Naive thymus-derived CD4-positive, alpha-beta T cell (primary cell): ENCODE data around the gene ABHD17C. TPM values are rescaled to one million over a fixed set of nuclear protein-coding genes. Genes with fewer than 3 reads are reported as not detected.

Source experiments
- ATAC-seq: fragments of 150-1000 bp; cut with Tn5 transposase; 2 replicates; pipeline ENCODE4 v1.10.0; 2021; ENCODE audit warnings: mild to moderate bottlenecking, moderate library complexity
- CTCF ChIA-PET: fragments of 350-600 bp; sonication (Branson Sonifier 250); formaldehyde crosslinking; loops from one replicate; lab custom pipeline; 2021; ENCODE audit warnings: antibody characterized with exemption; lab: Charles Lee
- POLR2A ChIA-PET: fragments of 350-600 bp; sonication (Branson Sonifier 250); formaldehyde crosslinking; loops from one replicate; lab custom pipeline; 2021; ENCODE audit warnings: antibody characterized with exemption, inconsistent platforms; lab: Charles Lee
- DNase-seq, 9 donors: peaks; one replicate each; pipeline versions ENCODE4 v3.0.0 to v3.0.0-alpha.2; 2020 to 2022; ENCODE audit warnings: mixed read lengths in 1 of 9
- H3K27ac ChIP-seq: one replicate; pipeline ENCODE4 v1.7.0; 2013; ENCODE audit warnings: mild to moderate bottlenecking, low read depth, low read length, moderate library complexity
- H3K27me3 ChIP-seq, 2 donors: one replicate each; pipeline ENCODE4 v1.7.0; 2013; ENCODE audit warnings: low read length in 2 of 2, mild to moderate bottlenecking in 2 of 2, moderate library complexity in 2 of 2; ENCODE audit not compliant: control insufficient read depth in 2 of 2, insufficient read depth in 2 of 2
- H3K36me3 ChIP-seq, 3 experiments: 1 replicate in 2 of 3; 2 replicates in 1 of 3; pipeline ENCODE4 v1.7.0; 2013; ENCODE audit warnings: low read length in 3 of 3, mild to moderate bottlenecking in 3 of 3, moderate library complexity in 1 of 3; ENCODE audit not compliant: insufficient read depth in 3 of 3, control insufficient read depth in 2 of 3
- H3K4me1 ChIP-seq, 2 donors: one replicate each; pipeline ENCODE4 v1.7.0; 2013; ENCODE audit warnings: low read length in 2 of 2, mild to moderate bottlenecking in 2 of 2, moderate library complexity in 1 of 2; ENCODE audit not compliant: control insufficient read depth in 2 of 2, insufficient read depth in 2 of 2
- H3K4me3 ChIP-seq: 2 replicates; pipeline ENCODE4 v1.7.0; 2013; ENCODE audit warnings: mild to moderate bottlenecking, low read length
- H3K9me3 ChIP-seq, 3 experiments: 1 replicate in 2 of 3; 2 replicates in 1 of 3; pipeline ENCODE4 v1.7.0; 2013; ENCODE audit warnings: low read length in 3 of 3; ENCODE audit not compliant: control insufficient read depth in 2 of 3
- H3K27ac Mint-ChIP-seq, 9 donors: one replicate each; pipeline ENCODE4 v1.8.0; 2020 to 2022; ENCODE audit warnings: mixed read lengths in 9 of 9, mild to moderate bottlenecking in 8 of 9, moderate library complexity in 5 of 9, inconsistent platforms in 2 of 9
- H3K27me3 Mint-ChIP-seq, 5 donors: one replicate each; pipeline ENCODE4 v1.8.0; 2021 to 2022; ENCODE audit warnings: mixed read lengths in 5 of 5, mild to moderate bottlenecking in 1 of 5
- H3K36me3 Mint-ChIP-seq, 5 donors: one replicate each; pipeline ENCODE4 v1.8.0; 2020 to 2022; ENCODE audit warnings: mixed read lengths in 5 of 5, mild to moderate bottlenecking in 3 of 5, inconsistent platforms in 1 of 5
- H3K4me1 Mint-ChIP-seq, 7 donors: one replicate each; pipeline ENCODE4 v1.8.0; 2020 to 2022; ENCODE audit warnings: mixed read lengths in 7 of 7, mild to moderate bottlenecking in 3 of 7, inconsistent platforms in 1 of 7
- H3K4me3 Mint-ChIP-seq, 10 donors: one replicate each; pipeline ENCODE4 v1.8.0; 2020 to 2022; ENCODE audit warnings: mild to moderate bottlenecking in 10 of 10, mixed read lengths in 10 of 10, moderate library complexity in 6 of 10, inconsistent platforms in 2 of 10
- H3K9me3 Mint-ChIP-seq, 11 donors: one replicate each; pipeline ENCODE4 v1.8.0; 2020 to 2022; ENCODE audit warnings: mixed read lengths in 11 of 11, mild to moderate bottlenecking in 4 of 11, inconsistent platforms in 1 of 11, moderate library complexity in 1 of 11
- intact Hi-C, 2 donors: fragments of 100-400 bp; cut with micrococcal nuclease; formaldehyde crosslinking; loops; one replicate each; pipeline ENCODE4 v1.15.1; 2023
- polyA plus RNA-seq, 2 donors: library from polyadenylated mRNA; unstranded; fragments of 300-500 nt; fragmentation: Illumina TruSeq; gene quantifications; one replicate each; pipeline ENCODE4 v1.2.3, GENCODE V29; 2021
- total RNA-seq, 6 experiments: library from RNA in 5 of 6; stranded (reverse) in 5 of 6; gene quantifications; 1 replicate in 5 of 6; 2 replicates in 1 of 6; pipeline ENCODE4 v1.2.3 and lab custom pipeline; 2021 to 2026

ABHD17C gene
- total and polyA plus RNA-seq, 7 experiments from 2014 or later, result 0.26 to 2.8 (median 1.8) TPM

- Mint-ChIP-seq H3K27ac (no peak overlapping the region), H3K36me3 (peaks cover 0 to 5% (median 3%) of the 10 kb centered on the region in 5 donors), H3K9me3 (peaks cover 0 to 1% (median 0%) of the 10 kb centered on the region in 11 donors), H3K27me3 (peaks cover 0 to 12% (median 9%) of the 10 kb centered on the region in 5 donors), H3K4me1 (peaks cover 0 to 12% (median 0%) of the 10 kb centered on the region in 7 donors), H3K4me3 (no peak overlapping the region)
- DNase-seq (no peak), ATAC-seq (no peak)
- intact Hi-C loops, result no loop called here
- ChIA-PET CTCF (no interaction called here), POLR2A (no interaction called here)
- Histone ChIP-seq H3K9me3 (no peaks in the 10 kb centered on the region), H3K36me3 (no peaks in the 10 kb centered on the region), H3K27me3 (no peaks in the 10 kb centered on the region), H3K4me1 (no peaks in the 10 kb centered on the region), H3K27ac (no peak overlapping the region), H3K4me3 (no peak overlapping the region)
Observed at GRCh38 chr15:80703081-80703480, 8.0 kb downstream of the ABHD17C start.

DNA sequence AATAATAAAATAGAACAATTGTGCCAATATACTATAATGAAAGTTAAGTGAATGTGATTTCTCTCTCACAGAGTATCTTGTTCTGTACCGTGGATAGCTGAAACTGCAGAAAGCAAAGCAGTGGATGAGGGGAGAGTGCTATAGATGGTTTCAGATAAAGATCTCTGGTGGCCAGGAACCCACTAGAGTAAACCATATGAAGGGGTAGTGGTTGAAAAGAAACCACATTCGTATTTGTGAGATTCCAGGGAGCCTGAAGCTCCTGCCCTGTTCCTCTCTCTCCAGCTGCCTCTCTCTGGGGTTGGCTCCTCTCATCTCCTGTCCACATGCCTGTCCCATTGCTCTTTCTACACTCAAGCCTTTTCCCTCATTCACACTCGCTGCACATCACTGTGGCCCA lies 8.9 kb downstream of the ABHD17C start:
- ATAC-seq (no peak), DNase-seq (no peak)
- Mint-ChIP-seq H3K4me1 (peaks cover 0 to 7% (median 0%) of the 10 kb centered on the region in 7 donors), H3K27ac (no peak overlapping the region), H3K36me3 (peaks cover 0 to 4% (median under 1%) of the 10 kb centered on the region in 5 donors), H3K4me3 (no peak overlapping the region), H3K27me3 (peaks cover 0 to 9% (median 6%) of the 10 kb centered on the region in 5 donors), H3K9me3 (no peaks in the 10 kb centered on the region)
- intact Hi-C loops, result no loop called here
- Histone ChIP-seq H3K4me1 (no peaks in the 10 kb centered on the region), H3K27me3 (no peaks in the 10 kb centered on the region), H3K27ac (no peak overlapping the region), H3K36me3 (no peaks in the 10 kb centered on the region), H3K9me3 (no peaks in the 10 kb centered on the region), H3K4me3 (no peak overlapping the region)
- CTCF ChIA-PET, result no interaction called here
- POLR2A ChIA-PET, result no interaction called here

DNA sequence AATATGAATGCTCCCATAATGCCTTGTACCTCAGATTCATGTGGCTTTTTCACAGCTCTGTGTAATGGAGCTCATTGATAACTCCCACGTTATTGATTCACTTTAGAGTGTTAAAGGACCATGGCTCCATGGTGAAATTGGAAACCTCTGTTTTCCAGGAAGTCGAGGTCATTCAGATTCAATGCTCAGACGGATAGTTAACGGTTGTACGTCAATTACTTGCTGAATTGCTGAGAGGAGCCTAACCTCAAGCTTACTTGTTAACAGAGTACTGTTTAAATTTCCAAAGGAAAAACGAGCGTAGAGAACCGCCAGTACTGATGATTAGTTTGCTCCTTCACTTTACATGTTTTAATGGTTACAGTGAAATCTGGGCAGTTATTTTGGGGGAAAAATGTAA lies 11.1 kb downstream of the ABHD17C start:
- no peak overlapping the region for H3K4me3 Mint-ChIP-seq
- CTCF ChIA-PET, result no interaction called here
- H3K4me3 ChIP-seq, result no peak overlapping the region
- POLR2A ChIA-PET, result no interaction called here
- intact Hi-C loops, result no loop called here
- no peaks in the 10 kb centered on the region for H3K36me3 ChIP-seq
- DNase-seq (no peak), ATAC-seq (no peak)
- H3K36me3 Mint-ChIP-seq, result peaks cover 0 to 3% (median 0%) of the 10 kb centered on the region in 5 donors
- H3K9me3 Mint-ChIP-seq, result no peaks in the 10 kb centered on the region
- H3K27me3 Mint-ChIP-seq, result peaks cover 0 to 9% (median 2%) of the 10 kb centered on the region in 5 donors
- H3K27me3 ChIP-seq, result no peaks in the 10 kb centered on the region
- H3K27ac ChIP-seq, result no peak overlapping the region
- no peaks in the 10 kb centered on the region for H3K9me3 ChIP-seq
- H3K4me1 Mint-ChIP-seq, result peaks cover 0 to 12% (median 2%) of the 10 kb centered on the region in 7 donors
- H3K4me1 ChIP-seq, result no peaks in the 10 kb centered on the region
- H3K27ac Mint-ChIP-seq, result no peak overlapping the region

DNA sequence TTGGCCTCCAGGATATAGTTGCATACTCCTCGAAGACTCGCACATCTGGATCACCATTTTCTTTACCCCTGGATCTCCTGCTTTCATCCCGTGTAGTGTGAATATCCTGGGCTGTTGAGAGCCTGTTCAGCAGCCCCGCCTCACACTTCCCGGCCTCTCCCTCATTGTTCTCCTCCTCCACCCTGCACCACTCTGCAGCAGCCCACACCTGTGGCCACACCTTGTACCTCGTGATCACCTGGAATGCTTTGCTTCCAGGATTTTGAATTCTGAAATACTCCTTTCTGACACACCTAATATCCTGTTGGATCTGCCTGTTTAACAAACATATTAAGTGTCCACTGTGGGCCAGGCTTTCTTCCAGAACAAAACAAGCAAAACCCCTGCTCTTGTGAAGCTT lies 14.4 kb downstream of the ABHD17C start:
- DNase-seq (no peak), ATAC-seq (no peak)
- Mint-ChIP-seq H3K9me3 (no peaks in the 10 kb centered on the region), H3K36me3 (no peaks in the 10 kb centered on the region), H3K4me1 (peaks cover 0 to 16% (median 7%) of the 10 kb centered on the region in 7 donors), H3K27ac (no peak overlapping the region), H3K4me3 (no peak overlapping the region), H3K27me3 (peaks cover 0 to 2% (median 0%) of the 10 kb centered on the region in 5 donors)
- Histone ChIP-seq H3K4me3 (no peak overlapping the region), H3K9me3 (no peaks in the 10 kb centered on the region), H3K4me1 (no peaks in the 10 kb centered on the region), H3K27me3 (no peaks in the 10 kb centered on the region), H3K27ac (no peak overlapping the region), H3K36me3 (no peaks in the 10 kb centered on the region)
- intact Hi-C loops, result no loop called here
- ChIA-PET CTCF (no interaction called here), POLR2A (no interaction called here)

- intact Hi-C loops, result no loop called here
- Histone ChIP-seq H3K9me3 (no peaks in the 10 kb centered on the region), H3K4me1 (no peaks in the 10 kb centered on the region), H3K27me3 (no peaks in the 10 kb centered on the region), H3K27ac (no peak overlapping the region), H3K36me3 (no peaks in the 10 kb centered on the region), H3K4me3 (no peak overlapping the region)
- DNase-seq (peak in 1 of 9 donors; percentile 46), ATAC-seq (no peak)
- Mint-ChIP-seq H3K9me3 (no peaks in the 10 kb centered on the region), H3K27ac (peak overlapping the region in 1 of 9 donors; percentile 70), H3K4me3 (no peak overlapping the region), H3K36me3 (no peaks in the 10 kb centered on the region), H3K4me1 (peaks cover 0 to 16% (median 5%) of the 10 kb centered on the region in 7 donors), H3K27me3 (no peaks in the 10 kb centered on the region)
- CTCF ChIA-PET, result no interaction called here
- POLR2A ChIA-PET, result no interaction called here
Observed at GRCh38 chr15:80710635-80711554, 15.8 kb downstream of the ABHD17C start.

- no peak overlapping the region for H3K27ac ChIP-seq
- H3K4me1 ChIP-seq, result no peaks in the 10 kb centered on the region
- DNase-seq, result no peak
- no peaks in the 10 kb centered on the region for H3K36me3 ChIP-seq
- ATAC-seq, result no peak
- Mint-ChIP-seq H3K9me3 (no peaks in the 10 kb centered on the region), H3K4me3 (no peak overlapping the region), H3K36me3 (no peaks in the 10 kb centered on the region), H3K27ac (no peak overlapping the region), H3K27me3 (no peaks in the 10 kb centered on the region), H3K4me1 (peaks cover 0 to 16% (median 5%) of the 10 kb centered on the region in 7 donors)
- no peaks in the 10 kb centered on the region for H3K9me3 ChIP-seq
- H3K27me3 ChIP-seq, result no peaks in the 10 kb centered on the region
- no peak overlapping the region for H3K4me3 ChIP-seq
- ChIA-PET POLR2A (no interaction called here), CTCF (no interaction called here)
- intact Hi-C loops, result no loop called here
Observed at GRCh38 chr15:80711886-80712285, 16.8 kb downstream of the ABHD17C start.

DNA sequence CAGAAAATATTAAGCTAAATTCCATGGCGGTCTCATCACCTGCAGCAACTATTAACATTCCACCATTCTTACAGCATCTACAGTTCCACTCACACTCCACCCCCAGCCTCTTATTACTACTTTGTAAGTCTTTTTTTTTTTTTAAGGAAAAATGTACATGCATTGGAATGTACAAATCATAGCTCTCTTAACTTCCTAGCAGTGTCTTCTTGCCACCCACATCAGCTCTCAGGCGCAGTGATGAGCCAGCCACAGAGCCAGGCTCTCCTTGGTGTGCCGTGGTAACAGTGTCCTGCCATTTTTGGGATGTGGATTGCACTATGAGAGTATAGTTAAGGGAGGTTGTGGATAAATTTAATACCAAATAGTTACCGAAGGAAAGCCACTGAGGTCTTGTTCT lies 17.8 kb downstream of the ABHD17C start:
- Histone ChIP-seq H3K4me3 (no peak overlapping the region), H3K36me3 (no peaks in the 10 kb centered on the region), H3K4me1 (no peaks in the 10 kb centered on the region), H3K9me3 (no peaks in the 10 kb centered on the region), H3K27ac (no peak overlapping the region), H3K27me3 (no peaks in the 10 kb centered on the region)
- no peaks in the 10 kb centered on the region for H3K36me3 Mint-ChIP-seq
- intact Hi-C loops, result no loop called here
- no peak for ATAC-seq
- DNase-seq, result no peak
- H3K9me3 Mint-ChIP-seq, result no peaks in the 10 kb centered on the region
- peaks cover 0 to 16% (median 5%) of the 10 kb centered on the region in 7 donors for H3K4me1 Mint-ChIP-seq
- no peaks in the 10 kb centered on the region for H3K27me3 Mint-ChIP-seq
- POLR2A ChIA-PET, result no interaction called here
- CTCF ChIA-PET, result no interaction called here
- H3K27ac Mint-ChIP-seq, result no peak overlapping the region
- H3K4me3 Mint-ChIP-seq, result no peak overlapping the region
